GM21528 (cell line): ENCODE results near the gene CHD6.
"Not testable (repeated sequence)": the region's sequence is repeated elsewhere in the genome, so short reads cannot be mapped to it uniquely, and the experiment has no call there.

Source experiments
- ATAC-seq: cut with Tn5 transposase; IDR thresholded peaks from one replicate; pipeline ENCODE4 v1.9.1; 2021; ENCODE audit warnings: mild to moderate bottlenecking, moderate library complexity; ENCODE audit not compliant: unreplicated experiment, low FRiP score

The CHD6 gene

DNA sequence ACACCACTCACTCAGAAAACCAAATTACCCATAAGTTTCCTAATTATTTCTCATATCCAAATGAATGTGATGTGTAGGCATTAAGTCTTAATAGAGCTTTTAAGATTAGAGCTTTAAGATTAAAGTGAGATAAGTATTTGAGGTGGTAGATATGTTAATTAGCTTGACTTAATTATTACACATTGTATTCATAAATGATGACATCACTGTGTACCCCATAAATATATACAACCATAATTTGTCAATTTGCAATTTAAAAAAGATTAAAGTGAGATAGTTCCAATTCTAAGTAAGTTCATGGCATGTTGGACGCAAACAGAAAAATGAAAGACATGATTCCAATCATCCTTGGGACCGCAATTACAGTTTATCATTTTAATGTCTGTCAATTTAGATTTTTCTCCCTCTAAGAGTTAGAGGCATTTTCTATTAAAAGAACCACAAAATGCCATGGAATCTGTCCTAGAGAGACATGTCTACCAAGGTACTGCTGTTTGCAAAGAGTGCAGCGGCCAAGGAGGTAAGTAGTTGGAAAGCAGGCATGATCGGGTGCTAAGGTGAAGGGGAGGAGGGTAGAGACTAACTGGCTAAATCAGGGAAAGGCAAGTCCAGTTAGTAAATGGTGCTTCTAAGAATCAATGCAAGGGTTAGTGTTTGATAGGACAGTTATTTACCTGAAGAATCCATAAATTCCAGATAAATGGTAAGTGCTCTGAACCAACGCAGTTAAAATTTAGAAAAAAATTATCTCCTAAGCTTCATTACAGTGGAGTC is 65.7 kb downstream of the CHD6 start:
- ATAC-seq: no peak

DNA sequence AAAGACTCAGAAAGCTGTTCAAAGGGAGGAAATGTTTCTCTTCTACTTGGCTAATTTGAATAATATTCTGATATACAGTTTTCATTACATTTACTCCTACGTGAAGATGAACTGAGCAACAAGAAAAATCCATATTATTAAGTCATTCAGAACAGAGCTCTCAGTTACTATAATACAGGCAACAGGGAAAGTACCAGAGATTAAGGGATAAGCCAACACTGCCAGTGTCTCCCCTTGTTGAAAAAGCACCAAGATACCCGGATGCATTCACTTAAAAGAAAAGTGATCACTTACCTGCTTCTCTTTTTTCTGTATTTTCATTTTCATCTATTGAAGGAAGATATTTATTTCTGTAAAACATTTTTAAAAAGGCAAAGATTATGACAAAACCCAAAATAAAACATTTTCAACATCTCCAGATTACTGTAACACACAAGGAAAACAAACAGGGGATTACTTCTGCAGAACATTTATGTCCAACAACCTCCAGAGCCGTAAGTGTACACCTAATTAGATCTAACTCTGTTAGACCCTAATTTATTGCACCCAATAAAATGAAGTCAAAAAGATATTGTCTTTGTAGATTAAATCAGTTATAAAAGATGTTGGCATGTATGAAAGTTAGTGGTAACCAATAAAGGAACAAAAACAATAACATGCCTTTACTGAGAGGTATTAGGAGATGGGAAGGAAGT is 67.0 kb downstream of the CHD6 start:
- ATAC-seq: no peak

DNA sequence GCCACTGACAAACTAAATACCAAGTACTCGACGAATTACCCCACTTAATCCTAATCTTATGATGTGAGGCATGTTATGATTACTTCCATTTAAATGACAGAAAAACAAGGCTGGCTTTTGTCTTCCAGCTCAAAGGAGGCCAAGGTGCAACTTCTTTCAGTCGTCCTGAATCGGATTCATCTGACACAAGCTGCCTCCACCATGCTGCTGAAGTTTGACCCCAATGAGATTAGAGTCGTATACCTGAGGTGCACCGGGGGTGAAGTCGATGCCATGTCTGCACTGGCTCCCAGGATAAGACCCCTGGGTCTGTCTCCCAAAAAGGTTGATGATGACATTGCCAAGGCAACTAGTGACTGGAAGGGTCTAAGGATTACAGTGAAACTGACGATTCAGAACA is 71.0 kb downstream of the CHD6 start:
- ATAC-seq: no peak

DNA sequence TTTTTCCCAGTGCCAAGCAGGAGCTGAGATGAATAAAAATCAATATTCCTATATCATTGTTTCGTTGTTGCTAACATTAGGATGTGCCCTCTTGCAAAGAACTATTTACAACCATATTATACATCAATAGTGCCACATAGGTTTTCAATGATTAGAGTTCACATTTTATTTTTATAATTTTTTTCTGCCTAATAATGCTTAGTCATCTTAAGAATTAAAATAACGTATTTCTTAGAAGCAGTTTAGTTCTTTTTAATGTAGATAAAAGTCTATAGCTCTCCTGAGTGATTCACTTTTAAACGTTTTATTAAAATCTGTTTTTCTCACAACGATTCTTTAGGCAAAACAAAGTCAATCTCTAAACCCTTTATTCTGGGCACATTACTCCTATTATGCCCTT is 71.6 kb downstream of the CHD6 start:
- ATAC-seq: no peak

DNA sequence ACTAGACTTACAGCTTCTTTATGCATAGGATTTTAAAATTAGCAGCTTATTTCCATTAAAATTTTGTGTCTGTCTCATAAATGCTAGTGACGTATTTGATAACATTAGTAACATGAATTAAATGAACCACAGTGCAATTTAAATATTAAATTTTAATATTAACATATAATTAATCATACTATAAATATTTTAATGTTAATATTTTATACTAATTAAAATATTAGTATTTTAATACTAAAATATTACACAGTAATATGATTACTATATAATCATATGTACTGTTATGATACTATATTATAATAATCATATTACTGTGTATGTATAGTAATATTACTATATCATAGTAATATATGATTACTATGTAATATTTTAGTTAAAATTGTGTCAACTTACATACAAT is 73.7 kb downstream of the CHD6 start:
- ATAC-seq: no peak

DNA sequence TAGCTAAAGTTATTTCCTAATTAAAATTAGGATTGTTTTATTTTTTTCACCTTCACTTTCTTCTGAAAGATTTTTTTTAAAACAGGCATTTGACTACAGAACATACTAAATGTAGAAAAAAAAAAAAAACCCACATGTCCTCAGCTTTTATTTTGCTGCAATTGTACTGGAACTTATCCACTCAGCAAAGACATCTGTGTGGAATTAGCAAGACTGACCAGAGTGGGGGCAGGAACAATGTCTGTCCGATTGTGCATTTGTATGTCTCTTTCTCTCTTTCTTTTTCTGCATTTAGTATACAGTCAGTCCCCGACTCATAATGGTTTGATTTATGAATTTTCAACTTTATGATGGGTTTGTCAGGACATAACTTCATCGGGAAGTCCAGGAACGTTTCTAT is 77.3 kb downstream of the CHD6 start:
- ATAC-seq: no peak

DNA sequence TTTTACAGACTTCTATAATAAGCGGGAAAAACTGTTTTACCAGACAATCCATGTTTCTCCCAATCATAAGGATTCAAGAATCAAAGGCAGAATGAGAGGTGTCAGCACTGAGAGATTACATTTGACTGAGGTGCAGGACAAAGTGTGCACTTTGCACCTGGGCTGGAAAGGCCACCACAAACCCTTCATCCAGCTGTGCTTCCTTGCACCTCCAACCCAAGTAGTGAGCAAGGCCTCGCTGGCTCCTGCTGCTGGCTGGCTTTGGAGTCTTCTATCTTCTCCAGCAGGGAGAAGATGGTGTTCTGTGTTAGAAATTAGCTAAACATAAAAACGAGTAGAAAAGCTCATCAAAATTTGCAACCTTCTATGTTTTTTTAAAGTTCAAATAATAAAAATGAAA is 77.7 kb downstream of the CHD6 start:
- no peak for ATAC-seq

DNA sequence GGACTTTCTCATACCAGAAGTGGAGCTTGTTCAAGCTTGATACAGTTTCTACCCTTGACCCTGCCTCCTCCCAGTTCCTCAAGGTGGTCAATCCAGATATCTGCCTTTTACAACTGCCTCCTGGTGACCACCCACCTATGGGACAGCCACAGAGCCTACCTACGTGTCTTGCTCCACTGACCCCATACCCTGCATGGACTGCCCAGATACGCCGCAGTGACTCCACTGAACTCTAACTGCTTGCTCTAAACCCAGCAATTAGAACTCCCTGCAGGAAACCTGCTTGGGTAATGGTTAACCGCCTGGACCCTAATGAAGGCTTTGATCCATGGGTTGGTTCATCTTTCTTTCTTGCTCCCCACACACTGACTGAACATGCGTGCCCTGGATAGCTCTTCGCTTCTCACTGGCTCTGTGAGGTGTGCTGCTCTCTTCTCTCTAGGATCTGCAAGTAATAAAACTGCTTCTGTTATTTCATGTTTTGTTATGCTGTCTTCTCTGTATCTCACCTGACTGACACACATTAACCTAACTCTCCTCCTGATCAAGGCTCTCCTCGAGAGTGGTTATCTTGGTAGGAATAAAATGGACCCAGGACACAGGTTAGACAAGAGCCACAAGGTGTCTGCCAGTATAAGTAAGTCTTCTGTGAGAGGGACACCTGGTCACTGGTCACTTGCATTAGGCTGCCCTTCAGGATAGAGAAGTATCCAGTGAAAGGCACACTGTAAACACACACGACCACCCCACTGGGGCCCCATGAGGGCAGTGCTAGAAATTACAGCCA is 79.2 kb downstream of the CHD6 start:
- no peak for ATAC-seq

DNA sequence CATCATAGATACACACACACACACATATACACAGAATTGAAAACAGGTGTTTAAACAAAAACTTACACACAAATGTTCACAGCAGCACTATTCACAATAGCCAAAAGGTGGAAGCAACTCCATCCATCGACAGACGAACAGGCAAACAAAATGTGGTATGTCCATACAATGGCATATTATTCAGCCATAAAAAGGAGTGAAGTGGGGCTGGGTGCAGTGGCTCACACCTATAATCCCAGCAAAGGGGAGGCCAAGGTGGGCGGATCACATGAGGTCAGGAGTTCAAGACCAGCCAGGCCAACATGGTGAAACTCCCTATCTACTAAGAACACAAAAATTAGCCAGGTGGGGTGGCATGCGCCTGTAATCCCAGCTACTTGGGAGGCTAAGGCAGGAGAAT is 80.3 kb downstream of the CHD6 start:
- ATAC-seq: no peak

DNA sequence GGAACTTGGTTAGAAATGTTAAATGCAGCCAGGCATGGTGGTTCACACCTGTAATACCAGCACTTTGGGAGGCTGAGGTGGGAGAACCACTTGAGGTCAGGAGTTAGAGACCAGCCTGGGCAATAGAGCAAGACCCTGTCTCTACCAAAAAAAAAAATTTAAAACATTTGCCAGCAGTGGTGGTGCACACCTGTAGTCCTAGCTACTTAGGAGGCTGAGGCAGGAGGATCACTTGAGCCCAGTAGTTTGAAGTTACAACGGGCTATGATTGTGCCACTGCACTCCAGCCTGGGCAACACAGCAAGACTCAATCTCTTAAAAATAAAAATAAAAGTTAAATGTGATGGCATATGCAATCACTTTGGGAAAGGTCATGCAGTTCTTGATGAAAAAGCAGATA is 82.6 kb downstream of the CHD6 start:
- ATAC-seq: not testable (repeated sequence)

DNA sequence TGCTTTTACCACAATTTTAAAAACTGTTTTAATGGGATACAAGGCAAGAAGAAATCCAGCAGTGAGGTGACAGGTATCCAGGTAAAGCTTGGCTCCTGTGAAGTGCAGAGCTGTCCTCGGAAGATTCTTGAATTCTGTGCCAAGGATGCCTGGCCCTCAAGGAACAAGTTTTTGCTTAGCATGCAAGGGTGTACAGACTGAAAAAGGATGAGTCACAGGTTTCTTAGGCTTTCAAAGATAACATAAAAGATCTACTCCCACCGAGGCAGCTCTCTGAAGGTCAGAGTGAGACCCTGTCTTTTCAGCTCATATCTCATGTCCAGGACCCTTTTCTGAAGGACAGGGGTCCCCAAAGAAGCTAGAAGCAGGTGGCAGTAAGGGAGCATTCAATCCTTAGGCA is 83.3 kb downstream of the CHD6 start:
- no peak for ATAC-seq

DNA sequence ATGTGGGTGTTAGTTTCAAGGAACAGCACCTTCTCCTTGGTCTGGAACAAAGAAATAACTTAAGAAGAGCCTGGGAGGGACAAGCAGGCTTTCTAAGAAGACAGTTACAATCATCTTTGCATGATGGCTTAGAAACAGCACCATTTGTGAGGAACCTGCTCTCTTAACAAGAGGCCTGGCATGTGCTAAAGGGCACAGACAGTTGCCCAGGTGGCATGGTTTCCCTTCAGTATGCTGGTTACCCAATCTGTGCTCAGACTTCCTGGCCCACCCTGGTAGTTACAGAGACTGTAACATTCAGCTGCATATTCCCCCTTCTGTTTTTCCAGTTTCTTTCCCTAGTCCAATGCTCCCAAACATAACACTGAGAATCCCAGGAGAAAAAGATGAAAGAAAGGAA is 84.0 kb downstream of the CHD6 start:
- no peak for ATAC-seq

DNA sequence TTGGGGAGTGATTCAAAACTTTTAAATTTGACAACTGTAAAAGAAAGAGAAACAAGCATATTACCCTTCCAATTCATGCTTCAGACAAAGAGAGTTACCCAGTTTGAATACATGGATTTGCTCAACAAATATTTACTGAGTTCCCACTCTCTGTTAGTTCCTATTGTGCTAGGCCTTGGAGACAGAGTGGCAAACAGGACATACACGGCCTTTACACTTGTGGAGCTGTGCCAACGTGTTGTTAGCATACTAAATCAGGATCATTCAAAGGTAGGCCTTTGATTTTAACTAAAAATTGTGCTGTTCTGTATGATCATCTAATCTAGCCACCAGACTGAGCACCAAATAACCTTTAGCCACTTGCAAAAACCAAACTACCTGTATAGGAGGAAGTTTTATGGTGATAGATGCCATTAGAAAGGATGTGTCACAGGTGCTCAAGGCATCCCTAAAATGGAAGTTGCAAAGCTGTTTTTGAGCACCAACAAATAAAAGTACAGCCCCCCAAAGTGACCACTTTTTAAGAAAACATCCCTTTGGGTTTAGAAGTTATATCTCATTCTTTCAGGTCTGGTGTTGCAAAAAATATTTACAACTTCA is 84.5 kb downstream of the CHD6 start:
- ATAC-seq: no peak

DNA sequence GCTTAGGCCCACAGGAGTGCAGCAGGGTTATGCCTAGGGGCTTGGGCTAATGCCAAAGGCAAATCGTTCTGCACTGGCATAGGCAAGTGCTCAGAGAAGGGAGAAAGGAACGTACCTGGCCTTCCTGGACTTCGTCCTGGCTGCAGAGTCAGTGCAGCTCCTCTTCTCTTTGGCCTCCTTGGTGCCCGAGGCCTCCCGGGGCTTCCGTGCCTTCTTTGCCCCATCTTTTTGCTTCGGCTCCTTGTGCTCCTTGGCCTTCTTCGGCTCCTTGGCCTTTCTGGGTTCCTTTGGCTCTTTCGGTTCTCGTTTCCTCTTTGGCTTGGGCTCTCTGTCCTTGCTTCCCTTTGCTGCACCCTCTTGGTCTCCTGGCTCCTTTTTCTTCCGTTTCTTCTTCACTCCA is 85.2 kb downstream of the CHD6 start:
- ATAC-seq: no peak

DNA sequence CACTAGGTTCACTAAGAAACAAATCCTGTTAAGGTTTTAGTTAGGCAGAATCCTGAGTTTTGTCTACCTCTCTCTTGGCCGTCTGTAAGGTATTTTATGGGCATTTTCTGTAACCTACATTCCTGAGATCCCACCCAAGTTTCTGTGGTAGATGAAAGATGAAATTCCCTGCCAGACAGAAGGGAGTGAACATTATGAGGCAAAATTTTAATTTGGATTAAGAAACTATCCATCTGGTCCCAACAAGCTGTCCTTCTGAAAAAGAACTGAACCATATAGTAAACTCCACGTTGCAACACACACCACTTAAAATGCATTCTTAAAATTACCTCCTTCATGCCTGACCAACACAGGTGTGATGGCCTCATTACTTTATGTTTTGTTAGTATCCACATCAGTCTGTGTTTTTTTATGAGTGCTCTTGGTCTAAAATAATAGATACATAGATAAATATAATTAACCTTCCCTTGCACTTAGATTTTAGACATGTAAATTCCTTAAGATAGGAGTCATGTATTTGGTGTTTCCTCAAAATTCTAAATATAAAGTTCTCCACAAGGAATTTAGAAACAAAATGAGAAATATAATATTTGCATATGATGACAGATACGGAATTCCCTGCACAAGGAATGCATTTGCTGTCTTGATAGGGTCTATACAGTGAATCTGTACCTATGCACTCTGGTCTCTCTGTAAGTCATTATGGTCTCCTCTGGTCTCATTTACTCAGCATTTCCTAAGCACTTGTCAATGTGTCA is 86.5 kb downstream of the CHD6 start:
- no peak for ATAC-seq

DNA sequence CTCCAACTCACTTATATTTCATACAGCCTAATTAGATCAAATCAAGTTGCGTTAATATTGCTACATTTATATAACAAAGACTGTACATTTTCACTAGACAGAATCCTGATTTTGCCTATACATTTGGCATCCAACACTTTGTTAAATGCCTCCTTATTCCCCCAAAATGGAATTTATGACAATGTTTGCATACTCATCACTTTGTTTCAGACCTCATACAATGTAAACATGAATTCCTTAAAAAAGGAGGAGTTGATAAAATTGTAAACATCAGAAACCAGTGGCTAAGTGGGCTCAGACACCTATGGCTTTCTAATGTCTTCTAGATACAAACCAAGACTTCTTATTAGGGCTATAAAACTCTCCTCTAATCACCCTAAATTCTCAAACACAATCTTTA is 87.3 kb downstream of the CHD6 start:
- ATAC-seq: no peak

DNA sequence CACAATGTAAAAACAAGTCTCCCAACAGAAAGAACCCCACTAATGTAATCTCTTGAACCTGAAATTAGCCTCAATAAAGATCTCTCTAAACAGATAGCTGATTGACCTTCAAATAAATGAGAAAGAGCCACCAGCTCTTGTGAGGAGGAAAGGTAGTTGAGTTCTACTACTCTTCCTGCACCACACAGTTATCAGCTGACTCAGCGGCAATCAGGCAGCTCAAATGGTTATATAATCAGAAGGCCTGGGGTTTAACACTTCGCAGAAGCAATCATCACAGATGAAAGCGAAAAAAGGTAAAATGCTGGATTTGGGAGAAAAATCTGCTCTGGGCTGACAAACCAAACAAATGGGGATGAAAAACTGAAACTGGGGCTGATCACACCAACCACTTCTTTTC is 91.8 kb downstream of the CHD6 start:
- no peak for ATAC-seq

DNA sequence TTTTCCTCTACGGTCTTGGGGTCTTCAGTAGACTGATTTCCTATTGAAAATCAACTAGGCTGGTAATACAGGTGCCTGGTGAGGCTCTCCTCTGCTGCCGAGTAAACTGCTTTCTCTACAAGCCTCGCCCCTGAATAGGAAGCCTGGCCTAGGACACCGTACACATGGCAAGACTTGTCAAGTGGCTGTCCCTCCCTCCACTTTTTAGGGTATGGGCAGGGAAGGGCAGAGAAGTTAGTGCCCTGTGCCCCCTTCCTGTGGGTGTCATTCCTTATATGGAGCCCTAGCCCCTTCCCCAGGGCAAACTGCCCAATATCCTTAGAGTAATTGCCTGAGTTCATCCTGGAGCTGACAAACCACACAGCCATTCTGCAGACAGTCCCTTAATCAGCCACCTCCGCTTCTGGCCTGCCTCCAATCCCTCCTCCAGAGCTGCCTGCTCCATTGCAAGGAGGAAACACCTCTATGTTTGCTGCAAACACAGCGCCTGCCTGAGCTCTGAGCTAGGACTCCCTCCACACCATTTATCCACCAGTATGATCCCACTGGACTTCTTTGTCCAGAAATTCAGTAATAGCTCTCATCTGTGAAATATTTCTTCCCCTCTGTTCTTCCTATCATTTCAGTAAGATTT is 93.1 kb downstream of the CHD6 start:
- no peak for ATAC-seq

DNA sequence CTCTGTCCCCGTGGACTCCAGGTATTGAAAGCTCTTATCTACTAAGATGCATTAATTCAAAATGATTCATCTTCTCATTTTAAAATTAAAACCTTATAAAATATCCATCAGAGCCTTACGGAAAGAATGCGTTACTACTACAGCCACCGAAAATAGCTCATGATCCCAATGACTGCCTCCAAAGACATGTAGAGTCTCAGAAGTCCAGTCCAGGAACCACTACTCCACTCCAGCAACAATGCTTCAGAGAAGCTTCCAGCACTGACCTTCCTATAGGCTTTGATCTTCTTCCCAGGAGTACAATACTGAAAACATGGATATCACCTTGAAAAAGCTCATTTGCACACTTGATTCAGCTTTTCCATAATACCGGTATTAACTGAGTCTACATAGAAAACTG is 94.3 kb downstream of the CHD6 start:
- ATAC-seq: no peak

DNA sequence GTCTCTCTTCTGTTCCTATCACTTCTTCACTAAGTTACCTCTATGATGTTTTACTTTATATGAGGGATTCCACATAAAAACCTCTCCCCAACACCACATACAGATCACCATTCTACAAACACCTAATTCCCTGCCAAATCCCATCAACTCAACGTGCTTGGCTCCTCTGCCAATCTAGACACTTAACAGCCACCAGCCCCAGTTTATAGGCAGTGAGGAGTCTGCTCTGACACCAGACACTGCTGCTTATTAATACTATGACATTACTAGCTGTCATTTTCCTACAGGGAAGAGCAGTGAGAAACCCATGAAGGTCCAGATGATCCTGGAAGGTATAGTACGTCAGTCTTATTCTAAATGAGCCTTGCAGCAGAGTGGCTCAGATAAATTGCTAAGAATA is 104.3 kb downstream of the CHD6 start:
- ATAC-seq: no peak
